GM21360 (cell line): ENCODE data around the gene OR10H1.
"Not testable (repeated sequence)": the region's sequence is repeated elsewhere in the genome, so short reads cannot be mapped to it uniquely, and the experiment has no call there.

Experiments
- ATAC-seq: cut with Tn5 transposase; IDR thresholded peaks from one replicate; pipeline ENCODE4 v1.9.1; 2021; ENCODE audit warnings: mild to moderate bottlenecking, moderate library complexity; ENCODE audit not compliant: unreplicated experiment

OR10H1 gene, protein sequence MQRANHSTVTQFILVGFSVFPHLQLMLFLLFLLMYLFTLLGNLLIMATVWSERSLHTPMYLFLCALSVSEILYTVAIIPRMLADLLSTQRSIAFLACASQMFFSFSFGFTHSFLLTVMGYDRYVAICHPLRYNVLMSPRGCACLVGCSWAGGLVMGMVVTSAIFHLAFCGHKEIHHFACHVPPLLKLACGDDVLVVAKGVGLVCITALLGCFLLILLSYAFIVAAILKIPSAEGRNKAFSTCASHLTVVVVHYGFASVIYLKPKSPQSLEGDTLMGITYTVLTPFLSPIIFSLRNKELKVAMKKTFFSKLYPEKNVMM

DNA sequence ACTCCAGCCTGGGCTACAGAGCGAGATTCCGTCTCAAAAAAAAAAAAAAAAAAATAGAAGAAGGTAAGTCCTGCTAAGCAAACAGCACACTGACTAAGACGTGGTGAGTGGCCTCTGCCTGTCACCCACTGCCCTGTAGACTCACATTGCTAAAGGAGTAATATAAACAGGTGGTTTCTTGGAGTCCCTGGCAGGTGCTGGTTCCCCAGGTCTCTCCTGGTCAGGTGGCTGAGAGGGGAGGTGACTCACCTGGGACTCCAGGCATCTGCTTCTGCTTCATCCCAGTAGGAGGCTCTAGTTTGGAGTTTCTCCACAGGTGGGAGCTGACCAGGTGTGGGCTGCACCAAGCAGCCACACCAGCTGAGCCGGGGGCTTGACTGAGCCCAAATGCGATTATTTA, at the start of gene OR10H1:
Gene OR10H1 (minus strand): TSS at position 359 of the 400 bp plus-strand sequence. CDS start 7,627 bp downstream, outside the sequence.
- ATAC-seq, result no peak

- no peak for ATAC-seq
These were observed 49.4 kb upstream of the OR10H1 start for GRCh38 chr19:15864824-15865223.

GRCh38 chr19:15863272-15863671, 47.8 kb upstream of the OR10H1 start:
- no peak for ATAC-seq

GRCh38 chr19:15862444-15862843, 47.0 kb upstream of the OR10H1 start:
- ATAC-seq, result no peak

- ATAC-seq, result no peak
These were observed 45.1 kb upstream of the OR10H1 start for GRCh38 chr19:15860522-15860921.

GRCh38 chr19:15859187-15859586, 43.7 kb upstream of the OR10H1 start:
- ATAC-seq, result no peak

DNA sequence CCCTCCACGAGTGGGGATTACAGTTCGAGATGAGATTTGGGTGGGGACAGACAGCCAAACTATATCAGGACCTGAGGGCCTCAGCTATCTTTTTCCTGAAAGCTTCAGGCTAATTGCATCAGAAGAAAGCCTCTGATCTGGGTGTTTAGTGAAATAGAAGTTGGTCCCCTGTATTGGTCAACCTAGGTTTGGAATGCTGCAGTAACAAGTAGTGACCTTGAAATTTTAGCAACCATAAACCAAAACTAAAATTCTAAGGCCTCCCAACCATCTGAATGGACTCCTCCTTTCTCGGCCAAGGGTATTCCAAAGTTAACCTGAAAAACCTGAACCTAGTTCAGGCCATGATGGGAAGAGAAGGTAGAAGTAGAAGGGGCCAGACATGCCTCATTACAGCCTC, 34.9 kb upstream of the OR10H1 start:
- no peak for ATAC-seq

DNA sequence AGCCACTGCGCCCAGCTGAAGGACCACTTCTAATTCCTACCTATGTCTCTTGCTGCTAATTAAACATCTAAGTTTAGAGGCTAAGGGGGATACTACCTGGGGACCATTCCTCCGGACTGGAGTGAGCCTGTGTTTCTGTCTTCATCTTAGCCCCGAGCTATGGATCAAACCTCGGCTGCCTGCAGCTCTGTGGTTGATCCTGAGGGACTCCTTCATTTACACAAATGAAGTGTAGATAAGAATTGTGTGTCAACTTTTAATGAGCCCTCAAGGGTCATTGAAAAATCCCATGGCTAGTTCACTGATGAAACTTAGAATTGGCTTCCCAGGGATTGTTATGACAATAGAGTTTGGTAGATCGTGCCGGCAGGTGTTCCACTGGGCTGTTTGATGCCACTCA, 31.5 kb upstream of the OR10H1 start:
- no peak for ATAC-seq

- ATAC-seq, result not testable (repeated sequence)
These were observed 28.4 kb upstream of the OR10H1 start for GRCh38 chr19:15843894-15844222.

DNA sequence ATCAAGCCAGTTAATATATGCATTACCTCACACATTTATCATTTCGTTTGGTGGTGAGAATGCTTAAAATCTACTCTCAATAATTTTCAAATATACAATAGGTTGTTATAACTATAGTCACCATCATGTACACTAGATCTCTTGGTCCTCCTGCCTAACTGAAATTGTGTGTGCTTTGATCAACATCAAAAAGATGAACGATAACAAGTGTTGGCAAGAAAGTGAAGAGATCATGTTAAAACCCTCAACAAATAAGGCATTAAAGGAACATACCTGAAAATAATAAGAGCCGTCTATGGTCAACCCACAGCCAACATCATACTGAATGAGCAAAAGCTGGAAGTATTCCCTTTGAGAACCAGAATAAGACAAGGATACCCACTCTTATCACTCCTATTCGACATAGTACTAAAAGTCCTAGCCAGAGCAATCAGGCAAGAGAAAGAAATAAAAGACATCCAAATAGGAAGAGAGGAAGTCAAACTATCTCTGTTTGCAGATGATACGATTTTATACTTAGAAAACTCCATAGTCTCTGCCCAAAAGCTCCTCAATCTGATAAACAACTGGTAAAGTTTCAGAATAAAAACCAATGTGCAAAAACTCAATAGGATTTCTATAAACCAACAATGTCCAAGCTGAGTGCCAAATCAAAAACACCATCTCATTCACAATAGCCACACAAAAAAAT, 27.9 kb upstream of the OR10H1 start:
- no peak for ATAC-seq

GRCh38 chr19:15841875-15842569, 26.6 kb upstream of the OR10H1 start:
- ATAC-seq, result no peak

GRCh38 chr19:15840833-15841232, 25.4 kb upstream of the OR10H1 start:
- no peak for ATAC-seq

DNA sequence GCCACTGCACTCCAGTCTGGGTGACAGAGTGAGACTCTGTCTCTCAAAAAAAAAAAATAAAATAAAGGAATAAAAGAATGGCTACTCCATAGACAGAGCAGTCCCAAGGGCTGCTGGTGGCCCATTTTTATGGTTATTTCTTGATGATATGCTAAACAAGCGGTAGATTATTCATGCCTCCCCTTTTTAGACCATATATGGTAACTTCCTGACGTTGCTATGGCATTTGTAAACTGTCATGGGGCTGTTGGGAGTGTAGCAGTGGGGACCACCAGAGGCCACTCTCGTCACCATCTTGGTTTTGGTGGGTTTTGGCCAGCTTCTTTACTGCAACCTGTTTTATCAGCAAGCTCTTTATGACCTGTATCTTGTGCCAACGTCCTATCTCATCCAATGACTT, 24.4 kb upstream of the OR10H1 start:
- ATAC-seq, result not testable (repeated sequence)

DNA sequence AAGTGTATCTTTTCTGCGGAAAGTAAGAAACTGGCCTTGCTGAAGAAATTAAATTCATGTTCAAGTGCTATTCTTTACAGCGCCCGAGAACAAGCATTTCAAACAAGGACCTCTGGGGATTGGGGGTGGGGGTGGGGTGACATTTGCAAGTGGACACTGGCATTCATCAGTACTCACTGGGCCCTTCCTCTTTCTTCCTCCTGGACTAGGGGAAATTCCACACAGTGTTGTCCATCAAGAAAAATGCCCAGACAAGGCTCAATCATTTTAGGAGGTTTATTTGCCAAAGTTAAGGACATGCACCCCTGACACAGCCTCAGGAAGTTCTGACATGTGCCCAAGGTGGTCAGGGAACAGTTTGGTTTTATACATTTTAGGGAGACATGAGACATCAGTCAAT, 22.9 kb upstream of the OR10H1 start:
- no peak for ATAC-seq

DNA sequence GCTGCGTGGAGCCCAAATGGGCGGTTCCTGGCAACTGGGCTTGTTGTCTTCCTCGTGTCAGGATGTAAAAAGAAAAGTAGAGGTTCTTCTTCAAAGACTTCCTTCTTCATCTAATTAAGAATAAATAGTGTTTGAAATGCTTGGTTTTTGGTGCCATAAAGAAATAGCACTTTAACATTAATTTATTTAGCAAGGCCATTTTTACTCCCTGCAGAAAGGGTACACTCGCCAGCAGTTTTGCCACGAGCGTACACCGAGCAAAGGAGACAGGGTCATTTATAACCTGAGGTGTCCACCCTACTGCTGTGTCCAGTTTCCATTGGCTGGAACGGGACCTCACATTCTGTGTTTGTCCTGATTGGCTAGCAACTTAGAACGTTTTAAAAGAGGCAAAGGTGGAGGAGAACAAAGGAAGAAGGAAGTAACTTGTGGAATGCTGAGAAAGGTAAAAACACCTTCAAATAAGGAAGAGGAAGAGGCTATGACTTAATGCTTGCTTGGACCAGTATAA, 21.8 kb upstream of the OR10H1 start:
- no peak for ATAC-seq

GRCh38 chr19:15836330-15837220, 21.1 kb upstream of the OR10H1 start:
- ATAC-seq, result peak; percentile 90

DNA sequence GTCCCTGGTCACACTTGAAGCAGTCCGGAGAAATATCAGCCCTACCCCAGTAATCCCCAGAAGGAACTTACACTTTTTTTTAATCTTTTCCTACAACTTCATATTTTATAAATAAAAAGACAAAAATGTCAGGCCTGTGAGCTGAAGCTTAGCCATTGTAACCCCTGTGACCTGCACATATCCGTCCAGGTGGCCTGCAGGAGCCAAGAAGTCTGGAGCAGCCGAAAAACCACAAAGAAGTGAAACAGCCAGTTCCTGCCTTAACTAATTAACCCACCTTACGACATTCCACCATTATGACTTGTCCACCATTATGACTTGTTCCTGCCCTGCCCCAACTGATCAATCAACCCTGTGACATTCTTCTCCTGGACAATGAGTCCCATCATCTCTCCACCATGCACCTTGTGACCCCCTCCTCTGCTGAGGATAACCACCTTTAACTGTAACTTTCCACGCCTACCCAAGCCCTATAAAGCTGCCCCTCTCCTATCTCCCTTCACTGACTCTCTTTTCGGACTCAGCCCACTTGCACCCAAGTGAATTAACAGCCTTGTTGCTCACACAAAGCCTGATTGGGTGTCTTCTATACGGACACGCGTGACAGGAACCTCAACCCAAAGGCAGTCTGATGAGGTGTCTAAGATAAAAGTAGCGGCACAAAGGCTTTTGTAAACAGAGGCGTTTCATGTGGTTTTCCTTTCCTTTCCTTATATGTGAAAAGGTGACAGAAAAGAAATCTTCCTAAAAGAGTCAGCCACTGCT, 20.3 kb upstream of the OR10H1 start:
- not testable (repeated sequence) for ATAC-seq

GRCh38 chr19:15834232-15834631, 18.8 kb upstream of the OR10H1 start:
- not testable (repeated sequence) for ATAC-seq

DNA sequence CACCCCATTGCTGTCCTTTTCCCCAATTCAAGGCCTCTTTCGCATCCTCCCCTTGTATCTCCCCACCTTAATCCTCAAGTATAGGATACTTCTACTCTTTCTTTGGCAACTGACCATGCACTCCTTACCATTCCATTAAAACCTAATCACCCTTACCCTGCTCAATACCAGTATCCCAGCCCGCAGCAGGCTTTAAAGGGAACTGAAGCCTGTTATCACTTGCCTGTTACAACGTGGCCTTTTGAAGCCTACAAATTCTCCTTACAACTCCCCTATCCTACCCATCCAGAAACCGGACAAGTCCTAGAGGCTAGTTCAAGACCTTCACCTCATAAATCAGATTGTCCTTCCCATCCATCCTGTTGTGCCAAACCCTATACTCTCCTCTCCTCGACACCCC, 16.2 kb upstream of the OR10H1 start:
- ATAC-seq, result no peak

DNA sequence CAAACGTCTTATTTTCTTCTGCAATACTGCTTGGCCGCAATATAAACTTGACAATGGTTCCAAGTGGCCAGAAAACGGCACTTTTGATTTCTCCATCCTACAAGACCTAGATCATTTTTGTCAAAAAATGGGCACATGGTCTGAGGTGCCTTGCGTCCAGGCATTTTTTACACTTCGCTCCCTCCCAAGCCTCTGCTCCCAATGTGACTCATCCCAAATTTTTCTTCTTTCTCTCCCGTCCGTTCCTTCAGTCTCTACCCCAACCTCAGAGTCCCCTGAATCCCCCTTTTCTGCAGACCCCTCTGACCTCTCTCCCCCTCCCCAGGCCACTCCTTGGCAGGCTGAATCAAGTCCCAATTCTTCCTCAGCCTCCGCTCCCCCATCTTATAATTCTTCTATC, 14.3 kb upstream of the OR10H1 start:
- no peak for ATAC-seq
